OCI-LY7 (cell line): ENCODE results near the gene TAS1R1. TPM values are rescaled to one million over a fixed set of nuclear protein-coding genes. Genes with fewer than 3 reads are reported as not detected.

ENCODE experiments used
- BruUV-seq: library from RNA; stranded (reverse); fragments of 400-500 nt; replicated peaks from 2 replicates; lab custom pipeline; 2021; lab: Mats Ljungman, UMichigan
- CTCF ChIA-PET: fragments of 300-600 bp; sonication (Branson Sonifier 250); formaldehyde crosslinking; loops from one replicate; lab custom pipeline; 2022; ENCODE audit warnings: antibody characterized with exemption; ENCODE audit not compliant: unreplicated experiment; lab: Charles Lee
- POLR2A ChIA-PET: fragments of 300-600 bp; sonication (Branson Sonifier 250); formaldehyde crosslinking; loops from one replicate; lab custom pipeline; 2022; ENCODE audit warnings: antibody characterized with exemption; lab: Charles Lee
- DNase-seq: peaks from one replicate; pipeline ENCODE4 v3.0.0-alpha.2; 2015; ENCODE audit warnings: low spot score
- H2AFZ ChIP-seq: fragments of 200-600 bp; sonication (generic), shearing (Covaris generic); 2 replicates; pipeline ENCODE4 v1.6.1; 2014; ENCODE audit warnings: mild to moderate bottlenecking, antibody characterized with exemption, low read length, moderate library complexity
- H3K27ac ChIP-seq: fragments of 200-600 bp; sonication (generic); 2 replicates; pipeline ENCODE4 v1.5.1; 2014; ENCODE audit warnings: mixed run types, low read depth, mild to moderate bottlenecking, moderate library complexity, low read length, inconsistent platforms; ENCODE audit not compliant: poor library complexity, severe bottlenecking
- H3K36me3 ChIP-seq: fragments of 200-600 bp; sonication (generic); 2 replicates; pipeline ENCODE4 v1.6.1; 2014; ENCODE audit warnings: mild to moderate bottlenecking, antibody characterized with exemption, low read length, moderate library complexity, mixed read lengths; ENCODE audit not compliant: insufficient read depth
- H3K4me1 ChIP-seq: fragments of 200-600 bp; sonication (generic); 2 replicates; pipeline ENCODE4 v1.5.1; 2014; ENCODE audit warnings: mild to moderate bottlenecking, low read length; ENCODE audit not compliant: insufficient read depth, poor library complexity, severe bottlenecking
- H3K4me2 ChIP-seq: fragments of 200-600 bp; sonication (generic); 2 replicates; pipeline ENCODE4 v1.6.1; 2014; ENCODE audit warnings: mild to moderate bottlenecking, low read length
- H3K4me3 ChIP-seq: fragments of 200-600 bp; sonication (generic); 2 replicates; pipeline ENCODE4 v1.5.1; 2014; ENCODE audit warnings: mild to moderate bottlenecking, low read depth, low read length; ENCODE audit not compliant: poor library complexity, severe bottlenecking
- H3K79me2 ChIP-seq: fragments of 200-600 bp; sonication (generic); 2 replicates; pipeline ENCODE4 v1.6.1; 2016; ENCODE audit warnings: low read depth, mild to moderate bottlenecking, low read length, moderate library complexity, mixed read lengths; ENCODE audit not compliant: insufficient read depth
- H3K9me2 ChIP-seq: fragments of 200-600 bp; sonication (generic); 2 replicates; pipeline ENCODE4 v1.6.1; 2016; ENCODE audit warnings: mild to moderate bottlenecking, low read length, mixed read lengths; ENCODE audit not compliant: insufficient read depth
- H3K9me3 ChIP-seq: fragments of 200-600 bp; sonication (generic); 2 replicates; pipeline ENCODE4 v1.6.1; 2014; ENCODE audit warnings: mild to moderate bottlenecking, mixed run types, low read length, mixed read lengths
- H4K20me1 ChIP-seq: fragments of 200-600 bp; sonication (generic); 2 replicates; pipeline ENCODE4 v1.6.1; 2014; ENCODE audit warnings: mild to moderate bottlenecking, antibody characterized with exemption, low read length, moderate library complexity, mixed read lengths; ENCODE audit not compliant: insufficient read depth
- EZH2phosphoT487 ChIP-seq: fragments of 200-600 bp; sonication (generic); IDR thresholded peaks from 2 replicates; pipeline ENCODE4 v1.6.1; 2018; ENCODE audit warnings: low read depth, borderline replicate concordance, mild to moderate bottlenecking, mixed run types, antibody characterized with exemption, low read length, moderate library complexity, mixed read lengths
- intact Hi-C: fragments of 100-400 bp; cut with micrococcal nuclease; formaldehyde crosslinking; loops from one replicate; pipeline ENCODE4 v1.10.0; 2022; ENCODE audit not compliant: unreplicated experiment
- total RNA-seq, 2 experiments: library from RNA; depleted of rRNA in 1 of 2; stranded (reverse); fragments of >200 nt in 1 of 2; shearing (Covaris generic) in 1 of 2; gene quantifications; 2 replicates each; pipeline ENCODE4 v1.2.3, GENCODE V29; 2014 to 2022
- TF ChIP-seq, protein P1 (sequence below): fragments of 200-600 bp; sonication (generic); conservative IDR thresholded peaks from 2 replicates; pipeline ENCODE4 v1.5.1; 2014; ENCODE audit warnings: mild to moderate bottlenecking, antibody characterized with exemption, low read length, moderate library complexity, mixed read lengths

The TAS1R1 gene
- total RNA-seq, 2 experiments from 2014 or later, result 0.11 TPM; not detected in 1

DNA sequence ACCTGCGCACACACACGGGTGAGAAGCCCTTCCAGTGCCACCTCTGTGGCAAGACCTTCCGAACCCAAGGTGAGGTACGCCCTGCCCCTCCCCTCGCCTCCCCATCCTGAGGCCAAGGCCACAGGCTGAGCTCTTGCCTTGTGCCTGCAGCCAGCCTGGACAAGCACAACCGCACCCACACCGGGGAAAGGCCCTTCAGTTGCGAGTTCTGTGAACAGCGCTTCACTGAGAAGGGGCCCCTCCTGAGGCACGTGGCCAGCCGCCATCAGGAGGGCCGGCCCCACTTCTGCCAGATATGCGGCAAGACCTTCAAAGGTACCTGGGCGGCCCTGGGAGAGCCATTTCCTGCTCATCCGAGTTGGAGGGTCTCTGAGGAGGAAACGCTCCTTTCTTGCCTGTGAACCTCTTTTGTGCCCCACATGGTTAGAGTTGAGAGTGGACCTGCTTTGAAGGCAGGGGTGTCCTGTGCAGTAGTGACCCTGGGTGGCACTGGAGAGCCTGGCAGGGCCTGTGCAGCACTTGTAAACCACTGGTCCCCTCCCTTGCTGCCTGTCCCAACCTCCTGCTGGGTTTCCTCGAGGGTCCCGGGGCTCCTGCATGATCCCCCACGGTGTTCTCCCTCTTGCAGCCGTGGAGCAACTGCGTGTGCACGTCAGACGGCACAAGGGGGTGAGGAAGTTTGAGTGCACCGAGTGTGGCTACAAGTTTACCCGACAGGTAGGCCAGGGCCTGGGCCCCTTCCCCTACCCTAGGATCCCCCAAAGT, 33.2 kb downstream of the TAS1R1 start:
- DNase-seq, result no peak
- Histone ChIP-seq H3K4me3 (no peak overlapping the region), H3K36me3 (peaks cover 42% of the 10 kb centered on the region), H3K27ac (peak overlapping the region; percentile 10), H3K9me3 (no peaks in the 10 kb centered on the region), H4K20me1 (no peaks in the 10 kb centered on the region), H3K4me1 (peaks cover 10% of the 10 kb centered on the region), H3K4me2 (no peak overlapping the region), H2AFZ (no peak overlapping the region), H3K79me2 (no peaks in the 10 kb centered on the region), H3K9me2 (no peaks in the 10 kb centered on the region)
- intact Hi-C loops, result no loop called here
- ChIA-PET POLR2A (interaction anchor here (0.6 to 1.4 kb wide), 2 partner anchors 10 to 12 kb away, joined by 3 to 4 read pairs; no protein-coding TSS in a partner anchor), CTCF (interaction anchor here (1.4 kb wide), 1 partner anchor 12 kb away, joined by 4 read pairs; no protein-coding TSS in a partner anchor)
- BruUV-seq, result TSS peak; percentile 63
- TF ChIP-seq EZH2phosphoT487, result no peak
- TF ChIP-seq, protein P1, sequence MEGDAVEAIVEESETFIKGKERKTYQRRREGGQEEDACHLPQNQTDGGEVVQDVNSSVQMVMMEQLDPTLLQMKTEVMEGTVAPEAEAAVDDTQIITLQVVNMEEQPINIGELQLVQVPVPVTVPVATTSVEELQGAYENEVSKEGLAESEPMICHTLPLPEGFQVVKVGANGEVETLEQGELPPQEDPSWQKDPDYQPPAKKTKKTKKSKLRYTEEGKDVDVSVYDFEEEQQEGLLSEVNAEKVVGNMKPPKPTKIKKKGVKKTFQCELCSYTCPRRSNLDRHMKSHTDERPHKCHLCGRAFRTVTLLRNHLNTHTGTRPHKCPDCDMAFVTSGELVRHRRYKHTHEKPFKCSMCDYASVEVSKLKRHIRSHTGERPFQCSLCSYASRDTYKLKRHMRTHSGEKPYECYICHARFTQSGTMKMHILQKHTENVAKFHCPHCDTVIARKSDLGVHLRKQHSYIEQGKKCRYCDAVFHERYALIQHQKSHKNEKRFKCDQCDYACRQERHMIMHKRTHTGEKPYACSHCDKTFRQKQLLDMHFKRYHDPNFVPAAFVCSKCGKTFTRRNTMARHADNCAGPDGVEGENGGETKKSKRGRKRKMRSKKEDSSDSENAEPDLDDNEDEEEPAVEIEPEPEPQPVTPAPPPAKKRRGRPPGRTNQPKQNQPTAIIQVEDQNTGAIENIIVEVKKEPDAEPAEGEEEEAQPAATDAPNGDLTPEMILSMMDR, result no peak

DNA sequence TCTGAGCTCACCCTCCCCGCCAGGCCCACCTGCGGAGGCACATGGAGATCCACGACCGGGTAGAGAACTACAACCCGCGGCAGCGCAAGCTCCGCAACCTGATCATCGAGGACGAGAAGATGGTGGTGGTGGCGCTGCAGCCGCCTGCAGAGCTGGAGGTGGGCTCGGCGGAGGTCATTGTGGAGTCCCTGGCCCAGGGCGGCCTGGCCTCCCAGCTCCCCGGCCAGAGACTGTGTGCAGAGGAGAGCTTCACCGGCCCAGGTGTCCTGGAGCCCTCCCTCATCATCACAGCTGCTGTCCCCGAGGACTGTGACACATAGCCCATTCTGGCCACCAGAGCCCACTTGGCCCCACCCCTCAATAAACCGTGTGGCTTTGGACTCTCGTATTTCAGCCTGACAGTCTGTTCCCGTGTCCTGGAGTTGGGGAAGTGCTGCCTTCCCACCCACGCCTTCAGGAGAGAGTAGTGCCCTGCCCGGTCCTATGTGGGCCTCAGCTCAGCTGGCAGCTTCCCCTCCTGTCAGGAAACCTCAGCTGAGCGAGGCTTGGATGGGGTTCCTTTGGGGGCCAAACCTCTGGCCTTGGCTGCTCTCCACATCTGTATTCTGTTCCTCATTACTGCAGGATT, 33.9 kb downstream of the TAS1R1 start:
- Histone ChIP-seq H2AFZ (no peak overlapping the region), H3K36me3 (peaks cover 49% of the 10 kb centered on the region), H3K4me1 (peaks cover 10% of the 10 kb centered on the region), H3K79me2 (no peaks in the 10 kb centered on the region), H3K9me3 (no peaks in the 10 kb centered on the region), H3K4me2 (no peak overlapping the region), H4K20me1 (no peaks in the 10 kb centered on the region), H3K9me2 (no peaks in the 10 kb centered on the region), H3K27ac (no peak overlapping the region), H3K4me3 (no peak overlapping the region)
- intact Hi-C loops, result no loop called here
- no TSS peak for BruUV-seq
- DNase-seq, result no peak
- TF ChIP-seq, protein P1, result no peak
- TF ChIP-seq EZH2phosphoT487, result no peak
- ChIA-PET POLR2A (interaction anchor here (1.4 to 2.3 kb wide), 2 partner anchors 9 to 11 kb away, joined by 4 to 7 read pairs; partner anchors contain the start of gene ZBTB48), CTCF (no interaction called here)
